Bronchial epithelial cell (primary cell): ENCODE measurements around the gene BDP1. TPM values are rescaled to one million over a fixed set of nuclear protein-coding genes. Genes with fewer than 3 reads are reported as not detected.
"Not testable (repeated sequence)": the region's sequence is repeated elsewhere in the genome, so short reads cannot be mapped to it uniquely, and the experiment has no call there.

Experiments
- DNase-seq: peaks from one replicate; pipeline ENCODE4 v3.0.0-alpha.2; 2010; ENCODE audit warnings: low read depth
- FAIRE-seq: peaks from 2 replicates; lab custom pipeline; 2011; peaks lifted over from hg19 to GRCh38; lab: Jason Lieb, UNC
- H3K27me3 ChIP-seq: 2 replicates; pipeline ENCODE4 v1.5.1; 2011; ENCODE audit warnings: low read length; ENCODE audit not compliant: control insufficient read depth, insufficient read depth
- H3K36me3 ChIP-seq: 2 replicates; pipeline ENCODE4 v1.5.1; 2011; ENCODE audit warnings: low read length; ENCODE audit not compliant: control insufficient read depth, insufficient read depth
- H3K4me3 ChIP-seq: 2 replicates; pipeline ENCODE4 v1.5.1; 2011; ENCODE audit warnings: mild to moderate bottlenecking, low read depth, low read length, control low read depth
- total RNA-seq: library from RNA; depleted of rRNA; stranded (reverse); fragments of >200 nt; gene quantifications from 2 replicates; pipeline ENCODE4 v1.2.1, GENCODE V29; 2014
- TF ChIP-seq, protein P1 (sequence below): IDR thresholded peaks from 2 replicates; pipeline ENCODE4 v1.5.1; 2011; ENCODE audit warnings: mild to moderate bottlenecking, moderate library complexity, low read length, control low read depth, inconsistent platforms; ENCODE audit not compliant: insufficient read depth, severe bottlenecking

BDP1 gene
- total RNA-seq, 1 donor from 2014 or later, result 17.1 TPM

DNA sequence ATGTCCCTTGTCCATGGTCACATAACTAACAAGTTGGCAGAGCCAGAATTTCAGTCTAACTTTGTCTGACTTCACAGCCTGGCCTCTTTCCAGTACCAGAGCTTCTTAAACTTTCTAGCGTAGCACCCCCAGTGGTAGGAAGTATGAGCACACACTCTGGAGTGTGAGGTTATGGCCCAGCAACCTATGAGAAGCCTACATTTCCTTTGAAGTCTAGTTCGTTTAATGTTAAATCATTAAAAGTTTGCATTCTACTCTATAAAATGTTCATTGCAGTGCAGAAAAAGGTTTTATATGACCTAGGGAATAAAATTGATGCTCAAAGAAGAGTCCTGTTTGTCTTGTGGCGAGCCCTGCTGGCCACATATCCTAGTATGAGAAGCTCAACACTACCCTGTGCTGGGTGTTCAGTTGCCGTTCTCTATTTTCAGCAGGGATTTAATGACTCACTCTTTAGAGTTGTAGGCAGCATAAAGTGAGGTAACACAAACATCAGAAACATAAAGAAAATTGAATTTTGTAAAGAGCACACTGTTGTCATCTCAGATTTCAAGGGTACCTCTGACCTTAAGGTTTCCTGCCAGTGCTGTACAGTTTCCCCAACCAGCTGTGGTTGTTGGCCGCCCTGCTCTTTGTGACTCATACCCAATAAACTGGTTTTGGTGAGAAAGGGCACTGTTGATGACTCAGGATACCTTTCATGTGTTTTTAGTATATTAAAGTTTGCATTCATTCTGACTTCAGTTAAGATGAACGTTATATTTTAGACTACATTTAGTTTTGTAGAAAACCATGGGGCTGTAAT is 146.0 kb downstream of the BDP1 start:
- Histone ChIP-seq H3K36me3 (peaks cover 3% of the 10 kb centered on the region), H3K27me3 (no peaks in the 10 kb centered on the region), H3K4me3 (no peak overlapping the region)
- TF ChIP-seq, protein P1, sequence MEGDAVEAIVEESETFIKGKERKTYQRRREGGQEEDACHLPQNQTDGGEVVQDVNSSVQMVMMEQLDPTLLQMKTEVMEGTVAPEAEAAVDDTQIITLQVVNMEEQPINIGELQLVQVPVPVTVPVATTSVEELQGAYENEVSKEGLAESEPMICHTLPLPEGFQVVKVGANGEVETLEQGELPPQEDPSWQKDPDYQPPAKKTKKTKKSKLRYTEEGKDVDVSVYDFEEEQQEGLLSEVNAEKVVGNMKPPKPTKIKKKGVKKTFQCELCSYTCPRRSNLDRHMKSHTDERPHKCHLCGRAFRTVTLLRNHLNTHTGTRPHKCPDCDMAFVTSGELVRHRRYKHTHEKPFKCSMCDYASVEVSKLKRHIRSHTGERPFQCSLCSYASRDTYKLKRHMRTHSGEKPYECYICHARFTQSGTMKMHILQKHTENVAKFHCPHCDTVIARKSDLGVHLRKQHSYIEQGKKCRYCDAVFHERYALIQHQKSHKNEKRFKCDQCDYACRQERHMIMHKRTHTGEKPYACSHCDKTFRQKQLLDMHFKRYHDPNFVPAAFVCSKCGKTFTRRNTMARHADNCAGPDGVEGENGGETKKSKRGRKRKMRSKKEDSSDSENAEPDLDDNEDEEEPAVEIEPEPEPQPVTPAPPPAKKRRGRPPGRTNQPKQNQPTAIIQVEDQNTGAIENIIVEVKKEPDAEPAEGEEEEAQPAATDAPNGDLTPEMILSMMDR, result peak; percentile 72
- DNase-seq (peak; percentile 97), FAIRE-seq (no peak)

DNA sequence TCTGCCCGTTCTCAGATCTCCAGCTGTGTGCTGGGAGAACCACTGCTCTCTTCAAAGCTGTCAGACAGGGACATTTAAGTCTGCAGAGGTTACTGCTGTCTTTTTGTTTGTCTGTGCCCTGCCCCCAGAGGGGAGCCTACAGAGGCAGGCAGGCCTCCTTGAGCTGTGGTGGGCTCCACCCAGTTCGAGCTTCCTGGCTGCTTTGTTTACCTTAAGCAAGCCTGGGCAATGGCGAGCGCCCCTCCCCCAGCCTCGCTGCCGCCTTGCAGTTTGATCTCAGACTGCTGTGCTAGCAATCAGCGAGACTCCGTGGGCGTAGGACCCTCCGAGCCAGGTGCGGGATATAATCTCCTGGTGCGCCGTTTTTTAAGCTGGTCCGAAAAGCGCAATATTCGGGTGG is 154.5 kb downstream of the BDP1 start:
- not testable (repeated sequence) for H3K27me3 ChIP-seq, DNase-seq, FAIRE-seq, H3K4me3 ChIP-seq, H3K36me3 ChIP-seq

DNA sequence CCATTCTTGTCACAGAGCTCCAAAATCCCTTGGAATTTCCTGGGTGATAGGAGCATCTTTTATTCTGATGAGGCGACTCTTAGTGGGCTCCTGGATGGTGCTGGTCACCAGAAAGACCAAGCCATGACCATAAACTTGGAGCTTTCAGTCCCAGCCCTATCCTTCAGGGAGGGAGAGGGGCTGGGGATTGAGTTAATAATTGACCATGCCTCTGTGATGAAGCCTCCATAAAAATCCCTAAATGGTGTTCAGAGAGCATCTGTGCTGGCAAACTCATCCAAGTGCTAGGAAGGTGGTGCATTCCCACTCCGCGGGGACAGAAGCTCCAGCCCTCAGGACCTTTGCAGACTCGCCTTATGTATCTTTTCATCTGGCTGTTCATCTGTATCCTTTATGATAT is 160.4 kb downstream of the BDP1 start:
- DNase-seq (no peak), FAIRE-seq (no peak)
- Histone ChIP-seq H3K4me3 (no peak overlapping the region), H3K36me3 (no peaks in the 10 kb centered on the region), H3K27me3 (no peaks in the 10 kb centered on the region)
- TF ChIP-seq, protein P1, result no peak

Other genes with a start within 250 kb of the BDP1 start
- gene MCCC2, start 131.7 kb downstream of the BDP1 start, total RNA-seq, result 19.3 and 21.3 TPM in 2 replicates